Measurements from ENCODE around the gene ARID3A. TPM values are rescaled to one million over a fixed set of nuclear protein-coding genes. Genes with fewer than 3 reads are reported as not detected.

The ARID3A gene
- total and polyA plus RNA-seq, 4 donors = 7.7 to 29.7 (median 19.8) TPM

GRCh38 chr19:941292-942132, 15.7 kb downstream of the ARID3A start:
- H3K9me3 ChIP-seq (ENCODE audit: control insufficient read depth in 4 of 4, insufficient read depth in 3 of 4, low read length in 3 of 4) = peaks cover 0 to 2% (median 0%) of the 10 kb centered on the region in 4 donors
- no peak overlapping the region for H3K4me3 ChIP-seq
- ATAC-seq (ENCODE audit: insufficient read depth, low FRiP score) (no peak), DNase-seq (no peak)
- no peaks in the 10 kb centered on the region for H3K27me3 ChIP-seq (ENCODE audit: control insufficient read depth in 3 of 3, insufficient read depth in 3 of 3, low read length in 2 of 3)
- no peak overlapping the region for H3K9ac ChIP-seq (ENCODE audit: insufficient read depth in 1 of 2, low read length in 2 of 2)
- peaks cover 0 to 20% (median 8%) of the 10 kb centered on the region in 4 donors for H3K36me3 ChIP-seq (ENCODE audit: control insufficient read depth in 4 of 4, insufficient read depth in 4 of 4, low read length in 4 of 4)
- WGBS, 2 donors = 63 to 73% methylated on average over 44 to 45 of the region's 45 CpGs
- TF ChIP-seq CTCF (IDR thresholded peaks at IDR 0.05; ENCODE audit: control extremely low read depth, extremely low read depth) = no peak
- peaks cover 0 to 35% (median 16%) of the 10 kb centered on the region in 5 donors for H3K4me1 ChIP-seq (ENCODE audit: control insufficient read depth in 5 of 5, insufficient read depth in 5 of 5, low read length in 5 of 5)
- H3K27ac ChIP-seq (ENCODE audit: low read depth in 1 of 2, low read length in 1 of 2) = peak overlapping the region in 1 of 2 donors; percentile 85

GRCh38 chr19:942133-942645, 16.4 kb downstream of the ARID3A start:
- no peaks in the 10 kb centered on the region for H3K27me3 ChIP-seq (ENCODE audit: control insufficient read depth in 3 of 3, insufficient read depth in 3 of 3, low read length in 2 of 3)
- DNase-seq (no peak), ATAC-seq (ENCODE audit: insufficient read depth, low FRiP score) (no peak)
- H3K27ac ChIP-seq (ENCODE audit: low read depth in 1 of 2, low read length in 1 of 2) = no peak overlapping the region
- H3K36me3 ChIP-seq (ENCODE audit: control insufficient read depth in 4 of 4, insufficient read depth in 4 of 4, low read length in 4 of 4) = peaks cover 0 to 19% (median 8%) of the 10 kb centered on the region in 4 donors
- H3K9me3 ChIP-seq (ENCODE audit: control insufficient read depth in 4 of 4, insufficient read depth in 3 of 4, low read length in 3 of 4) = peaks cover 0 to 2% (median 0%) of the 10 kb centered on the region in 4 donors
- peaks cover 0 to 35% (median 16%) of the 10 kb centered on the region in 5 donors for H3K4me1 ChIP-seq (ENCODE audit: control insufficient read depth in 5 of 5, insufficient read depth in 5 of 5, low read length in 5 of 5)
- no peak for TF ChIP-seq CTCF (IDR thresholded peaks at IDR 0.05; ENCODE audit: control extremely low read depth, extremely low read depth)
- WGBS, 2 donors = 95 to 96% methylated on average over 32 of the region's 32 CpGs
- H3K9ac ChIP-seq (ENCODE audit: insufficient read depth in 1 of 2, low read length in 2 of 2) = no peak overlapping the region
- H3K4me3 ChIP-seq = no peak overlapping the region

- Histone ChIP-seq H3K9me3 (ENCODE audit: control insufficient read depth in 4 of 4, insufficient read depth in 3 of 4, low read length in 3 of 4) (peaks cover 0 to 2% (median 0%) of the 10 kb centered on the region in 4 donors), H3K4me1 (ENCODE audit: control insufficient read depth in 5 of 5, insufficient read depth in 5 of 5, low read length in 5 of 5) (peaks cover 0 to 35% (median 16%) of the 10 kb centered on the region in 5 donors), H3K4me3 (no peak overlapping the region), H3K27me3 (ENCODE audit: control insufficient read depth in 3 of 3, insufficient read depth in 3 of 3, low read length in 2 of 3) (no peaks in the 10 kb centered on the region), H3K9ac (ENCODE audit: insufficient read depth in 1 of 2, low read length in 2 of 2) (no peak overlapping the region), H3K36me3 (ENCODE audit: control insufficient read depth in 4 of 4, insufficient read depth in 4 of 4, low read length in 4 of 4) (peaks cover 0 to 15% (median 9%) of the 10 kb centered on the region in 4 donors), H3K27ac (ENCODE audit: low read depth in 1 of 2, low read length in 1 of 2) (no peak overlapping the region)
- WGBS, 2 donors = 98% methylated on average over 17 of the region's 17 CpGs
- DNase-seq (no peak), ATAC-seq (ENCODE audit: insufficient read depth, low FRiP score) (no peak)
- no peak for TF ChIP-seq CTCF (IDR thresholded peaks at IDR 0.05; ENCODE audit: control extremely low read depth, extremely low read depth)
Measured at GRCh38 chr19:943551-944170, 17.8 kb downstream of the ARID3A start.

Measured in lung (tissue), 12 donors.